ENCODE results near the gene NEK2.
"Not testable (repeated sequence)": the region's sequence is repeated elsewhere in the genome, so short reads cannot be mapped to it uniquely, and the experiment has no call there.

NEK2 gene

GRCh38 chr1:211675230-211676105, at the start of gene NEK2:
TSS of gene NEK2 (minus strand) at chr1:211675621. CDS start at chr1:211675479, 142 bp downstream.
- DNase-seq (ENCODE audit: low read depth) = peak; percentile 76

- no peak for DNase-seq (ENCODE audit: low read depth)
These were observed 49.3 kb upstream of the NEK2 start for GRCh38 chr1:211724687-211725196.

- DNase-seq (ENCODE audit: low read depth) = no peak
These were observed 47.9 kb upstream of the NEK2 start for GRCh38 chr1:211723273-211723672.

- no peak for DNase-seq (ENCODE audit: low read depth)
These were observed 47.1 kb upstream of the NEK2 start for GRCh38 chr1:211722277-211723175.

- DNase-seq (ENCODE audit: low read depth) = not testable (repeated sequence)
These were observed 41.1 kb upstream of the NEK2 start for GRCh38 chr1:211716555-211716954.

GRCh38 chr1:211715971-211716370, 40.5 kb upstream of the NEK2 start:
- DNase-seq (ENCODE audit: low read depth) = no peak

GRCh38 chr1:211714154-211714553, 38.7 kb upstream of the NEK2 start:
- DNase-seq (ENCODE audit: low read depth) = no peak

GRCh38 chr1:211713231-211713630, 37.8 kb upstream of the NEK2 start:
- no peak for DNase-seq (ENCODE audit: low read depth)

- no peak for DNase-seq (ENCODE audit: low read depth)
These were observed 35.9 kb upstream of the NEK2 start for GRCh38 chr1:211711315-211711705.

GRCh38 chr1:211710566-211711314, 35.3 kb upstream of the NEK2 start:
- DNase-seq (ENCODE audit: low read depth) = no peak

GRCh38 chr1:211708926-211709325, 33.5 kb upstream of the NEK2 start:
- no peak for DNase-seq (ENCODE audit: low read depth)

GRCh38 chr1:211708006-211708405, 32.6 kb upstream of the NEK2 start:
- DNase-seq (ENCODE audit: low read depth) = no peak

- DNase-seq (ENCODE audit: low read depth) = no peak
These were observed 30.2 kb upstream of the NEK2 start for GRCh38 chr1:211705467-211706091.

GRCh38 chr1:211704543-211704942, 29.1 kb upstream of the NEK2 start:
- DNase-seq (ENCODE audit: low read depth) = no peak

GRCh38 chr1:211703812-211704537, 28.6 kb upstream of the NEK2 start:
- DNase-seq (ENCODE audit: low read depth) = no peak

- DNase-seq (ENCODE audit: low read depth) = no peak
These were observed 26.3 kb upstream of the NEK2 start for GRCh38 chr1:211701733-211702132.

- no peak for DNase-seq (ENCODE audit: low read depth)
These were observed 23.6 kb upstream of the NEK2 start for GRCh38 chr1:211699059-211699458.

GRCh38 chr1:211698161-211699026, 23.0 kb upstream of the NEK2 start:
- peak; percentile 81 for DNase-seq (ENCODE audit: low read depth)

GRCh38 chr1:211697356-211697755, 21.9 kb upstream of the NEK2 start:
- DNase-seq (ENCODE audit: low read depth) = no peak
